Measurements from ENCODE around the gene PIP5K1C.

DNA sequence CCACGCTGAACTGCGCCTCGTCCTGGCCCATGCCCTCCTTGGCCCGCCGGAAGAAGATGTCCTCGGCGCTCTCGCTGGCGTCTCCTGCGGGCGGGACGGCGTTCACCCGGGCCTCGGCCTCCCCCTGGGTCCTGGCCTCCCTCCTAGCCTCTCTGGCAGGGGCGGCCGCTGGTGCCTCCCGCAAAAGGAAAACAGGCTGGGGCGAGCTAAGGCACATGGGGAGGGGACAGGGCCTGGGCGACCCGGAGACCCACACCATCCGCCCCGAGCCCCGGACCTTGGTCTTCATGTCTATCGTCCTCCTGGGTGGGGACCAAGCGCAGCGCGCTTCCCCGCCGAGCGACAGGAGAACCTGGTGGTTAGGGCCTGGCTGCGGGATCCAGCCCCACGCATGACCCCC lies 87.9 kb downstream of the PIP5K1C start:
- TF ChIP-seq POLR2AphosphoS5 (IDR thresholded peaks at IDR 0.05): no peak
- TF ChIP-seq, protein P1, sequence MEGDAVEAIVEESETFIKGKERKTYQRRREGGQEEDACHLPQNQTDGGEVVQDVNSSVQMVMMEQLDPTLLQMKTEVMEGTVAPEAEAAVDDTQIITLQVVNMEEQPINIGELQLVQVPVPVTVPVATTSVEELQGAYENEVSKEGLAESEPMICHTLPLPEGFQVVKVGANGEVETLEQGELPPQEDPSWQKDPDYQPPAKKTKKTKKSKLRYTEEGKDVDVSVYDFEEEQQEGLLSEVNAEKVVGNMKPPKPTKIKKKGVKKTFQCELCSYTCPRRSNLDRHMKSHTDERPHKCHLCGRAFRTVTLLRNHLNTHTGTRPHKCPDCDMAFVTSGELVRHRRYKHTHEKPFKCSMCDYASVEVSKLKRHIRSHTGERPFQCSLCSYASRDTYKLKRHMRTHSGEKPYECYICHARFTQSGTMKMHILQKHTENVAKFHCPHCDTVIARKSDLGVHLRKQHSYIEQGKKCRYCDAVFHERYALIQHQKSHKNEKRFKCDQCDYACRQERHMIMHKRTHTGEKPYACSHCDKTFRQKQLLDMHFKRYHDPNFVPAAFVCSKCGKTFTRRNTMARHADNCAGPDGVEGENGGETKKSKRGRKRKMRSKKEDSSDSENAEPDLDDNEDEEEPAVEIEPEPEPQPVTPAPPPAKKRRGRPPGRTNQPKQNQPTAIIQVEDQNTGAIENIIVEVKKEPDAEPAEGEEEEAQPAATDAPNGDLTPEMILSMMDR (IDR thresholded peaks at IDR 0.05 in 8 of 11, conservative IDR thresholded peaks at IDR 0.05 in 3 of 11): no peak
- no peak for TF ChIP-seq POLR2A (IDR thresholded peaks at IDR 0.05)
